B cell (primary cell): ENCODE measurements around the gene IFNL3. TPM values are rescaled to one million over a fixed set of nuclear protein-coding genes. Genes with fewer than 3 reads are reported as not detected.
"Not testable (repeated sequence)": the region's sequence is repeated elsewhere in the genome, so short reads cannot be mapped to it uniquely, and the experiment has no call there.

Source experiments
- ATAC-seq: fragments of 200-7000 bp; cut with Tn5 transposase; one replicate; pipeline ENCODE4 v1.10.0; 2021; ENCODE audit warnings: low read depth, mild to moderate bottlenecking, moderate number of reproducible peaks, moderate library complexity
- CTCF ChIA-PET: fragments of 350-600 bp; sonication (Branson Sonifier 250); formaldehyde crosslinking; loops from one replicate; lab custom pipeline; 2021; ENCODE audit warnings: antibody characterized with exemption, inconsistent platforms; lab: Charles Lee
- POLR2A ChIA-PET: fragments of 350-600 bp; sonication (Branson Sonifier 250); formaldehyde crosslinking; loops from one replicate; lab custom pipeline; 2021; ENCODE audit warnings: antibody characterized with exemption; lab: Charles Lee
- DNase-seq: peaks from one replicate; pipeline ENCODE4 v3.0.0; 2013
- H2AFZ ChIP-seq: 2 replicates; pipeline ENCODE4 v1.6.1; 2012; ENCODE audit warnings: mild to moderate bottlenecking, low read depth, low read length; ENCODE audit not compliant: insufficient read depth, poor library complexity, severe bottlenecking
- H3K27ac ChIP-seq, 2 donors: 1 replicate in 1 of 2; 2 replicates in 1 of 2; pipeline ENCODE4 v1.5.1; 2012 to 2013; ENCODE audit warnings: low read length in 2 of 2, mild to moderate bottlenecking in 2 of 2, moderate library complexity in 1 of 2
- H3K27me3 ChIP-seq, 4 experiments: fragments of 200-600 bp in 1 of 4; sonication (generic) in 1 of 4; replicated peaks in 1 of 4; 1 replicate in 2 of 4; 2 replicates in 2 of 4; pipeline versions ENCODE4 v1.6.1 to v1.7.0; 2013 to 2016; ENCODE audit warnings: low read length in 3 of 4, mild to moderate bottlenecking in 2 of 4, mixed read lengths in 1 of 4, moderate library complexity in 1 of 4; ENCODE audit not compliant: insufficient read depth in 4 of 4, control insufficient read depth in 3 of 4; ENCODE audit errors: control extremely low read depth in 1 of 4
- H3K36me3 ChIP-seq, 2 experiments: replicated peaks in 1 of 2; 1 replicate in 1 of 2; 2 replicates in 1 of 2; pipeline versions ENCODE4 v1.6.1 to v1.7.1; 2013; ENCODE audit warnings: low read length in 1 of 2; ENCODE audit not compliant: insufficient read depth in 2 of 2, control insufficient read depth in 1 of 2; ENCODE audit errors: control extremely low read depth in 1 of 2, extremely low read depth in 1 of 2
- H3K4me1 ChIP-seq, 2 donors: fragments of 200-600 bp in 1 of 2; sonication (generic) in 1 of 2; 1 replicate in 1 of 2; 2 replicates in 1 of 2; pipeline versions ENCODE4 v1.5.1 to v1.6.1; 2013 to 2017; ENCODE audit warnings: low read length in 2 of 2; ENCODE audit not compliant: control insufficient read depth in 2 of 2, insufficient read depth in 2 of 2
- H3K4me2 ChIP-seq: replicated peaks from 2 replicates; pipeline ENCODE3; 2012; ENCODE audit warnings: mild to moderate bottlenecking, low read depth, low read length; ENCODE audit not compliant: poor library complexity, severe bottlenecking
- H3K4me3 ChIP-seq, 5 experiments: fragments of 200-600 bp in 1 of 5; sonication (generic) in 1 of 5; 1 replicate in 3 of 5; 2 replicates in 2 of 5; pipeline versions ENCODE4 v1.5.1 to v1.7.0; 2011 to 2016; ENCODE audit warnings: low read length in 4 of 5, mild to moderate bottlenecking in 4 of 5, low read depth in 2 of 5, control low read depth in 1 of 5, moderate library complexity in 1 of 5; ENCODE audit not compliant: insufficient read depth in 1 of 5; ENCODE audit errors: control extremely low read depth in 1 of 5, extremely low read depth in 1 of 5
- H3K79me2 ChIP-seq: fragments of 200-600 bp; sonication (generic); one replicate; pipeline ENCODE4 v1.6.0; 2016; ENCODE audit warnings: low read length; ENCODE audit not compliant: control insufficient read depth, insufficient read depth
- H3K9ac ChIP-seq: fragments of 200-600 bp; sonication (generic); 2 replicates; pipeline ENCODE4 v1.6.1; 2017; ENCODE audit warnings: mild to moderate bottlenecking, low read length, moderate library complexity
- H3K9me3 ChIP-seq, 3 donors: one replicate each; pipeline versions ENCODE4 v1.6.1 to v1.7.1; 2013; ENCODE audit warnings: low read length in 2 of 3; ENCODE audit not compliant: control insufficient read depth in 2 of 3, insufficient read depth in 1 of 3; ENCODE audit errors: control extremely low read depth in 1 of 3
- H4K20me1 ChIP-seq: 2 replicates; pipeline ENCODE4 v1.6.0; 2012; ENCODE audit warnings: mild to moderate bottlenecking, low read length; ENCODE audit not compliant: insufficient read depth, control insufficient read depth, poor library complexity, severe bottlenecking
- H3K27ac Mint-ChIP-seq: one replicate; pipeline ENCODE4 v1.8.0; 2021; ENCODE audit warnings: mixed read lengths
- H3K27me3 Mint-ChIP-seq: one replicate; pipeline ENCODE4 v1.8.0; 2021; ENCODE audit warnings: mixed read lengths
- H3K4me1 Mint-ChIP-seq: one replicate; pipeline ENCODE4 v1.8.0; 2021; ENCODE audit warnings: mixed read lengths
- H3K4me3 Mint-ChIP-seq: one replicate; pipeline ENCODE4 v1.8.0; 2021; ENCODE audit warnings: mixed read lengths
- H3K9me3 Mint-ChIP-seq: one replicate; pipeline ENCODE4 v1.8.0; 2022; ENCODE audit warnings: mixed read lengths; ENCODE audit not compliant: insufficient read depth
- CTCF ChIP-seq: fragments of 200-600 bp; IDR thresholded peaks from one replicate; pipeline ENCODE4 v1.8.0; 2022; ENCODE audit warnings: antibody characterized with exemption, mild to moderate bottlenecking
- EZH2 ChIP-seq: IDR thresholded peaks from 2 replicates; pipeline ENCODE4 v1.6.1; 2012; ENCODE audit warnings: borderline replicate concordance, low read depth, mild to moderate bottlenecking, moderate library complexity, low read length; ENCODE audit not compliant: insufficient read depth, poor library complexity, severe bottlenecking
- WGBS: methylation state at CpG from one replicate; pipeline ENCODE4 v1.1.5; 2013; ENCODE audit warnings: missing lambda C conversion rate; ENCODE audit not compliant: insufficient coverage; 5-methylcytosine and 5-hydroxymethylcytosine counted together
- intact Hi-C: fragments of 100-400 bp; cut with micrococcal nuclease; formaldehyde crosslinking; loops from one replicate; pipeline ENCODE4 v1.10.0; 2022
- polyA minus RNA-seq: library from RNA; depleted of rRNA, polyadenylated mRNA; stranded (reverse); fragments of >200 nt; gene quantifications from 2 replicates; pipeline ENCODE4 v1.2.3, GENCODE V29; 2012
- polyA plus RNA-seq: library from polyadenylated mRNA; depleted of rRNA; stranded (reverse); fragments of >200 nt; gene quantifications from 2 replicates; pipeline ENCODE4 v1.2.3, GENCODE V29; 2012
- total RNA-seq, 2 donors: library from RNA; stranded (reverse); fragments of 120-200 nt in 1 of 2; gene quantifications; 1 replicate in 1 of 2; 2 replicates in 1 of 2; pipeline versions ENCODE4 v1.2.3 to v1.2.4, GENCODE V29; 2013 to 2022

IFNL3 gene
- total RNA-seq (not detected in 2 replicates), polyA plus RNA-seq (not detected in 2 replicates), polyA minus RNA-seq (not detected in 2 replicates)
- total RNA-seq (2013), result not detected

GRCh38 chr19:39244410-39245100 lies at the start of gene IFNL3:
Gene IFNL3, minus strand, starts transcription at chr19:39245006. Its CDS starts 39 bp downstream, at chr19:39244967.
- H3K4me3 ChIP-seq, H3K27ac ChIP-seq, H3K9me3 Mint-ChIP-seq, CTCF ChIA-PET, H3K36me3 ChIP-seq, H3K4me1 Mint-ChIP-seq, H3K27ac Mint-ChIP-seq, POLR2A ChIA-PET, DNase-seq, H3K9me3 ChIP-seq, H3K4me2 ChIP-seq, ATAC-seq, H2AFZ ChIP-seq, H3K9ac ChIP-seq, H3K79me2 ChIP-seq, H3K4me3 Mint-ChIP-seq, H4K20me1 ChIP-seq, intact Hi-C loops: not testable (repeated sequence)
- Histone ChIP-seq H3K27me3 (peaks cover 0 to 15% (median 3%) of the 10 kb centered on the region in 4 experiments), H3K4me1 (peaks cover 9 to 12% of the 10 kb centered on the region in 2 donors)
- WGBS, result no CpG with 5 or more reads among the region's 12 CpGs
- peaks cover 12% of the 10 kb centered on the region for H3K27me3 Mint-ChIP-seq

- intact Hi-C loops, result no loop called here
- Mint-ChIP-seq H3K9me3 (no peaks in the 10 kb centered on the region), H3K4me1 (no peaks in the 10 kb centered on the region), H3K4me3 (no peak overlapping the region), H3K27me3 (peaks cover 32% of the 10 kb centered on the region), H3K27ac (no peak overlapping the region)
- no peak overlapping the region for H3K4me3 ChIP-seq
- H3K9ac ChIP-seq, result no peak overlapping the region
- ChIA-PET POLR2A (no interaction called here), CTCF (interaction anchor here (0.6 kb wide), 1 partner anchor 63 kb away, joined by 6 read pairs; no protein-coding TSS in a partner anchor)
- no peak overlapping the region for H3K27ac ChIP-seq
- no peaks in the 10 kb centered on the region for H3K4me1 ChIP-seq
- H3K36me3 ChIP-seq, result no peaks in the 10 kb centered on the region
- H2AFZ ChIP-seq, result no peak overlapping the region
- 84% methylated on average over 4 of the region's 4 CpGs for WGBS
- H3K9me3 ChIP-seq, result no peaks in the 10 kb centered on the region
- DNase-seq (no peak), ATAC-seq (no peak)
- H3K79me2 ChIP-seq, result no peaks in the 10 kb centered on the region
- H4K20me1 ChIP-seq, result no peaks in the 10 kb centered on the region
- TF ChIP-seq CTCF (no peak), EZH2 (no peak)
- H3K4me2 ChIP-seq, result no peak overlapping the region
- peaks cover 0 to 9% (median 2%) of the 10 kb centered on the region in 4 experiments for H3K27me3 ChIP-seq
These were observed 48.6 kb upstream of the IFNL3 start for GRCh38 chr19:39293394-39293793.
